HepG2 (cell line): ENCODE measurements around the gene HADH. TPM values are rescaled to one million over a fixed set of nuclear protein-coding genes. Genes with fewer than 3 reads are reported as not detected.
A peak's percentile ranks its signal among the peaks of the same experiment; 100 is the strongest.

Source experiments
- FLYWCH1 ChIP-seq: sonication (generic); formaldehyde crosslinking; IDR thresholded peaks from 2 replicates; pipeline ENCODE4 v1.8.1; 2023; ENCODE audit warnings: mild to moderate bottlenecking, missing genetic modification reagents
- FOXM1 ChIP-seq: sonication (generic); formaldehyde crosslinking; IDR thresholded peaks from 2 replicates; pipeline ENCODE4 v1.5.0; 2020; ENCODE audit warnings: missing genetic modification reagents
- KDM5B ChIP-seq: sonication (generic); formaldehyde crosslinking; IDR thresholded peaks from 2 replicates; pipeline ENCODE4 v1.4.0; 2020; ENCODE audit warnings: missing genetic modification reagents, mild to moderate bottlenecking, borderline replicate concordance
- MYC ChIP-seq: sonication (generic); formaldehyde crosslinking; IDR thresholded peaks from 2 replicates; pipeline ENCODE4 v1.9.0; 2021; ENCODE audit warnings: missing genetic modification reagents, borderline replicate concordance
- MZF1 ChIP-seq: sonication (generic); formaldehyde crosslinking; IDR thresholded peaks from 2 replicates; pipeline ENCODE4 v1.8.1; 2023; ENCODE audit warnings: mild to moderate bottlenecking, missing genetic modification reagents, borderline replicate concordance
- NFATC3 ChIP-seq: sonication (generic); formaldehyde crosslinking; IDR thresholded peaks from 2 replicates; pipeline ENCODE4 v1.5.1; 2020; ENCODE audit warnings: mild to moderate bottlenecking, missing genetic modification reagents
- NFKBIZ ChIP-seq: IDR thresholded peaks from 2 replicates; pipeline ENCODE4 v1.6.1; 2018; ENCODE audit warnings: missing genetic modification reagents, missing compliant biosample characterization
- PAF1 ChIP-seq: IDR thresholded peaks from 2 replicates; pipeline ENCODE4 v1.6.1; 2016; ENCODE audit warnings: missing genetic modification reagents, missing compliant biosample characterization
- RARG ChIP-seq: sonication (generic); formaldehyde crosslinking; IDR thresholded peaks from 2 replicates; pipeline ENCODE4 v1.4.0; 2020; ENCODE audit warnings: low read depth, mild to moderate bottlenecking, missing genetic modification reagents
- SALL1 ChIP-seq: sonication (generic); formaldehyde crosslinking; IDR thresholded peaks from 2 replicates; pipeline ENCODE4 v1.8.0; 2022; ENCODE audit warnings: mild to moderate bottlenecking, missing genetic modification reagents
- SMC3 ChIP-seq: IDR thresholded peaks from 2 replicates; pipeline ENCODE4 v1.6.1; 2011; ENCODE audit warnings: low read length, improper control_type of control experiment
- SP5 ChIP-seq: IDR thresholded peaks from 2 replicates; pipeline ENCODE4 v1.6.1; 2016; ENCODE audit warnings: low read depth, borderline replicate concordance
- SPEN ChIP-seq: sonication (generic); formaldehyde crosslinking; IDR thresholded peaks from 2 replicates; pipeline ENCODE4 v1.5.1; 2020; ENCODE audit warnings: low read depth, mild to moderate bottlenecking, missing genetic modification reagents
- YY1 ChIP-seq: IDR thresholded peaks from 2 replicates; pipeline ENCODE4 v1.6.1; 2011; ENCODE audit warnings: low read length, low read depth, moderate library complexity, mild to moderate bottlenecking; ENCODE audit not compliant: insufficient read depth, insufficient replicate concordance
- ZBTB7B ChIP-seq: sonication (generic); formaldehyde crosslinking; IDR thresholded peaks from 2 replicates; pipeline ENCODE4 v1.4.0; 2020; ENCODE audit warnings: missing genetic modification reagents
- ZNF121 ChIP-seq: sonication (generic); formaldehyde crosslinking; IDR thresholded peaks from 2 replicates; pipeline ENCODE4 v1.5.0; 2020; ENCODE audit warnings: mild to moderate bottlenecking, missing genetic modification reagents
- ZNF253 ChIP-seq: sonication (generic); formaldehyde crosslinking; IDR thresholded peaks from 2 replicates; pipeline ENCODE4 v1.8.0; 2022; ENCODE audit warnings: mild to moderate bottlenecking, missing genetic modification reagents, borderline replicate concordance
- ZNF543 ChIP-seq: sonication (generic); formaldehyde crosslinking; IDR thresholded peaks from 2 replicates; pipeline ENCODE4 v1.4.0; 2020; ENCODE audit warnings: mild to moderate bottlenecking, missing genetic modification reagents
- ZNF546 ChIP-seq: sonication (generic); formaldehyde crosslinking; conservative IDR thresholded peaks from 2 replicates; pipeline ENCODE4 v1.8.1; 2023; ENCODE audit warnings: mild to moderate bottlenecking, missing genetic modification reagents
- ZNF552 ChIP-seq: sonication (generic); formaldehyde crosslinking; IDR thresholded peaks from 2 replicates; pipeline ENCODE4 v1.9.0; 2022; ENCODE audit warnings: missing genetic modification reagents, mild to moderate bottlenecking, borderline replicate concordance
- ZNF558 ChIP-seq: sonication (generic); formaldehyde crosslinking; IDR thresholded peaks from 2 replicates; pipeline ENCODE4 v1.9.0; 2022; ENCODE audit warnings: mild to moderate bottlenecking, missing genetic modification reagents, borderline replicate concordance
- ZNF572 ChIP-seq: sonication (generic); formaldehyde crosslinking; IDR thresholded peaks from 2 replicates; pipeline ENCODE4 v1.5.1; 2020; ENCODE audit warnings: mild to moderate bottlenecking, missing genetic modification reagents
- ZNF660 ChIP-seq: sonication (generic); formaldehyde crosslinking; IDR thresholded peaks from 2 replicates; pipeline ENCODE4 v1.5.1; 2020; ENCODE audit warnings: mild to moderate bottlenecking, low read depth, missing genetic modification reagents, borderline replicate concordance
- ZNF780A ChIP-seq: sonication (generic); formaldehyde crosslinking; IDR thresholded peaks from 2 replicates; pipeline ENCODE4 v1.8.0; 2022; ENCODE audit warnings: mild to moderate bottlenecking, missing genetic modification reagents, moderate library complexity
- polyA plus RNA-seq, 8 experiments: library from polyadenylated mRNA; depleted of rRNA in 3 of 8; stranded (reverse) in 7 of 8; unstranded in 1 of 8; fragments of >200 nt; fragmentation: Illumina TruSeq in 4 of 8; extraction: Trizol in 4 of 8; gene quantifications; 2 replicates each; pipeline versions ENCODE4 v1.2.1 to v1.2.3, GENCODE V29; 2011 to 2016; ENCODE audit warnings: low read depth in 4 of 8, missing spikeins in 1 of 8, mixed read lengths in 1 of 8; ENCODE audit not compliant: insufficient read depth in 1 of 8
- total RNA-seq, 5 experiments: library from RNA; depleted of rRNA; stranded (reverse); fragments of >200 nt; fragmentation: Illumina TruSeq; extraction: Trizol; gene quantifications; 2 replicates each; pipeline ENCODE4 v1.2.3, GENCODE V29; 2016; ENCODE audit warnings: low read depth in 1 of 5
- TF ChIP-seq, protein P1 (sequence below), 2 experiments: sonication (generic) in 1 of 2; formaldehyde crosslinking in 1 of 2; IDR thresholded peaks; 2 replicates each; pipeline versions ENCODE4 v1.6.1 to v1.9.0; 2014 to 2022; ENCODE audit warnings: antibody characterized with exemption in 1 of 2, borderline replicate concordance in 1 of 2, inconsistent platforms in 1 of 2, low read depth in 1 of 2, missing genetic modification reagents in 1 of 2
- TF ChIP-seq, protein P2 (sequence below): IDR thresholded peaks from 2 replicates; pipeline ENCODE4 v1.6.1; 2016

HADH gene
- total and polyA plus RNA-seq, 2 of the 13 experiments (the other 11 are each of a cell fraction or from before 2014, with no cell fraction given), result 29.6 to 33.9 TPM

DNA sequence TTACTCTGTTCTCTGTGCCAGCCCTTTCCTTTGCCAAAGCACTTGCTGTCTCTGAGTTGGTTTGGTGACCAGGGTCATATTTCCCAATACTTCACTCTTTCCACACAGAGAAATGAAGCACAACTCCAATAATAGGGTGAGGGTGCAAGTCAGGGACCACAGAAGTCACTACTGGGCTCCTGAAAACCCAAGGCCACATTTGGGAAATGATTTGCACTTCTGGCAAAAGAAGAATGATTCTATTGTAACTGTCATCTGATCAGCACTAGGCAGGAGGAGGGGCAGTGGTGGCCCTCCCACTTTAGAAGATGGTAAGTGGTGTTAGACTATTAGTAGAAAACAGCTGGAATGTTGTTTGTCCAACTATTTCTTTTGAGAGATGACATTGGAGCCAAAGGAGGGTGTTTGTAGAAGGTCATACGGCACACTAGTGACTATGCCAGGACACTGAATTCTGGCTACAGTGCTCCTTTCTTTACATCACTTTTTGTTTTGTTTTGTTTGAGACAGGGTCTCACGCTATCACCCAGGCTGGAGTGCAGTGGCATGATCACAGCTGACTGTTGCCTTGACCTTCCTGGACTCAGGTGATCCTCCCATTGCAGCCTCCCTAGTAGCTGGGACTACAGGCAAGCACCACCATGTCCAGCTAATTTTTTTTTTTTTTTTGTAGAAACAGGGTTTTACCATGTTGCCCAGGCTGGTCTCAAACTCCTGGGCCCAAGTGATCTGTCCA, 10.8 kb upstream of the HADH start (continued):
- TF ChIP-seq, protein P1, sequence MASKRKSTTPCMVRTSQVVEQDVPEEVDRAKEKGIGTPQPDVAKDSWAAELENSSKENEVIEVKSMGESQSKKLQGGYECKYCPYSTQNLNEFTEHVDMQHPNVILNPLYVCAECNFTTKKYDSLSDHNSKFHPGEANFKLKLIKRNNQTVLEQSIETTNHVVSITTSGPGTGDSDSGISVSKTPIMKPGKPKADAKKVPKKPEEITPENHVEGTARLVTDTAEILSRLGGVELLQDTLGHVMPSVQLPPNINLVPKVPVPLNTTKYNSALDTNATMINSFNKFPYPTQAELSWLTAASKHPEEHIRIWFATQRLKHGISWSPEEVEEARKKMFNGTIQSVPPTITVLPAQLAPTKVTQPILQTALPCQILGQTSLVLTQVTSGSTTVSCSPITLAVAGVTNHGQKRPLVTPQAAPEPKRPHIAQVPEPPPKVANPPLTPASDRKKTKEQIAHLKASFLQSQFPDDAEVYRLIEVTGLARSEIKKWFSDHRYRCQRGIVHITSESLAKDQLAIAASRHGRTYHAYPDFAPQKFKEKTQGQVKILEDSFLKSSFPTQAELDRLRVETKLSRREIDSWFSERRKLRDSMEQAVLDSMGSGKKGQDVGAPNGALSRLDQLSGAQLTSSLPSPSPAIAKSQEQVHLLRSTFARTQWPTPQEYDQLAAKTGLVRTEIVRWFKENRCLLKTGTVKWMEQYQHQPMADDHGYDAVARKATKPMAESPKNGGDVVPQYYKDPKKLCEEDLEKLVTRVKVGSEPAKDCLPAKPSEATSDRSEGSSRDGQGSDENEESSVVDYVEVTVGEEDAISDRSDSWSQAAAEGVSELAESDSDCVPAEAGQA (IDR thresholded peaks at IDR 0.05; ENCODE audit: low read depth), result no peak
- TF ChIP-seq, protein P1 (CRISPR knock-in tag; IDR thresholded peaks at IDR 0.05; ENCODE audit: borderline replicate concordance), result no peak
- no peak for TF ChIP-seq NFKBIZ (CRISPR knock-in tag)
- TF ChIP-seq RARG (CRISPR knock-in tag), result no peak
- no peak for TF ChIP-seq PAF1 (CRISPR knock-in tag)
- no peak for TF ChIP-seq SPEN
- no peak for TF ChIP-seq SMC3
- no peak for TF ChIP-seq ZNF552 (CRISPR knock-in tag)
- no peak for TF ChIP-seq MYC (CRISPR knock-in tag)
- peak; percentile 80 for TF ChIP-seq SP5 (CRISPR knock-in tag)
- no peak for TF ChIP-seq ZNF543 (CRISPR knock-in tag)
- no peak for TF ChIP-seq NFATC3 (CRISPR knock-in tag)
- no peak for TF ChIP-seq YY1
- TF ChIP-seq, protein P2, sequence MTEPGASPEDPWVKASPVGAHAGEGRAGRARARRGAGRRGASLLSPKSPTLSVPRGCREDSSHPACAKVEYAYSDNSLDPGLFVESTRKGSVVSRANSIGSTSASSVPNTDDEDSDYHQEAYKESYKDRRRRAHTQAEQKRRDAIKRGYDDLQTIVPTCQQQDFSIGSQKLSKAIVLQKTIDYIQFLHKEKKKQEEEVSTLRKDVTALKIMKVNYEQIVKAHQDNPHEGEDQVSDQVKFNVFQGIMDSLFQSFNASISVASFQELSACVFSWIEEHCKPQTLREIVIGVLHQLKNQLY (CRISPR knock-in tag), result no peak
- TF ChIP-seq ZNF780A (CRISPR knock-in tag), result no peak
- TF ChIP-seq ZBTB7B (CRISPR knock-in tag), result no peak
- TF ChIP-seq ZNF572 (CRISPR knock-in tag), result no peak
- TF ChIP-seq FOXM1 (CRISPR knock-in tag), result no peak
- no peak for TF ChIP-seq ZNF660 (CRISPR knock-in tag)
- TF ChIP-seq SALL1 (CRISPR knock-in tag), result 0 out of 2 replicates have a peak, but pooled peaks have one; percentile 19
- TF ChIP-seq MZF1, result no peak
- TF ChIP-seq ZNF546, result no peak
- TF ChIP-seq ZNF253 (CRISPR knock-in tag), result no peak
- TF ChIP-seq ZNF558, result no peak
- TF ChIP-seq KDM5B, result no peak
- no peak for TF ChIP-seq FLYWCH1 (CRISPR knock-in tag)
- TF ChIP-seq ZNF121 (CRISPR knock-in tag), result no peak
